Stimulated activated CD8-positive, alpha-beta memory T cell treated with anti-CD3 and anti-CD28 coated beads, Interleukin-12 subunit alpha, Interleukin-12 subunit beta, amount 100 ng/mL, for 24 hours (primary cell): Measurements from ENCODE around the gene KMT2C.
"Not testable (repeated sequence)": the region's sequence is repeated elsewhere in the genome, so short reads cannot be mapped to it uniquely, and the experiment has no call there.

Experiments
- DNase-seq: peaks from one replicate; pipeline ENCODE4 v3.0.0-alpha.2; 2020; ENCODE audit errors: extremely low read depth

KMT2C gene

DNA sequence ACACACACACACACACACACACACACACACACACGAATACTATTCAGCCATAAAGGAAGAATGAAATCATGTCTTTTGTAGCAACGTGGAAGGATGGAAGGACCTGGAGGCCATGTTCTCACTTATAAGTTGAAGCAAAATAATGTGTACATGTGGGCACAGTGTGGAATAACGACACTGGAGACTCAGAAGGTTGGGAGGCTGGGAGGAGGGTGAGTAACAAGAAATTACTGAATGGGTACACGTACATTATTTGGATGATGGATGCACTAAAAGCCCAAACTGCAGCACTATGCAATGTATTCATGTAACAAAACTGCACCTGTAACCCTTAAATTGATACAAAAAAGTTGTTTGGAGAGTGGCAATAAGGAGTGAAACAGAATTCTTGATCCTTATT, 32.1 kb downstream of the KMT2C start:
- DNase-seq = no peak

DNA sequence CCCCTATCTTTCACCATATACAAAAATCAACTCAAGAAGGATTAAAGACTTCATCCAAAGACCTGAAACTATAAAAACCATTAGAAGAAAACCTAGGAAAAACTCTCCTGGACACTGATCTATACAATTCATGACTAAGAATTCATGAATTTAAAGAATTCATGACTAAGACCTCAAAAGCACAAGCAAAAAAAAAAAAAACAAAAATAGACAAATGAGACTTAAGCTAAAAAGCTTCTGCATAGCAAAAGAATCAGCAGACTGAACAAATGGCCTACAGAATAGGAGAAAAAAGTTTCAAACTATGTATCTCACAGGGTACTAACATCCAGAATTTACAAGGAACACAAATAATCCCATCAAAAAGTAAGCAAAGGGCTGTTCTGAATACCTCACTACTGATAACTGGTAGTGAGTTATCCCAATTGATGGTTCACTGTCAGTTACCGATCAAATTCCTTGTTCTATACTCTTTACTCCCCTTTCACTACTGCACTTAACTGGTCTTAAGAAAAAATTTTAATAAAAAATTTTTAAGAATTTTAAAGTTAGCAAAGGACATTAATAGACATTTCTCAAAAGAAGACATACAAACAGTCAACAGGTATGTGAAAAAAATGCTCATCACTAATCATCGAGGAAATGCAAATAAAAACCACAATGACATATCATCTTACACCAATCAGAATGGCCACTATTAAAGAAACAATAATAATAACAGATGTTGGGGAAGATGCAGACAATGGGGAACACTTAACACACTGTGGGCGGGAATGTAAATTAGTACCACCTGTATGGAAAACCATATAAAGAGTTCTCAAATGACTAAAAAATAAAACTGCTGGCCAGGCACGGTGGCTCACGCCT, 33.2 kb downstream of the KMT2C start:
- DNase-seq = no peak

GRCh38 chr7:152399344-152399743, 36.5 kb downstream of the KMT2C start:
- DNase-seq = no peak

DNA sequence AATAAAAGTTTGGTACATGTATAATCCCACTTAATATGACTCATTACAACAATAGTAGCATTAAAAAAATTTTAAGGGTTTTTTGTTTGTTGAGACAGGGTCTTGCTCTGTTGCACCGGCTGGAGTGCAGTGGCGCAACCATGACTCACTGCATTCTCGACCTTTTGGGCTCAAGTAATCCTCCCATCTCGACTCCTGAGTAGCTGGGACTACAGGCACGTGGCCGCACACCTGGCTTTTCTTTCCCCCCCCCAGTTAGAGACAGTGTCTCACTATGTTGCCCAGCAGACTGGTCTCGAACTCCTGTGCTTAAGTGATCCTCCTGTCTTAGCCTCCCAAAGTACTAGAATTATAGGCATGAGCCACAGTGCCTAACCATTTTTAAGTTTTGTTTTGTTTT, 40.7 kb downstream of the KMT2C start:
- DNase-seq = no peak

- not testable (repeated sequence) for DNase-seq
Measured at GRCh38 chr7:152394214-152394613, 41.6 kb downstream of the KMT2C start.

DNA sequence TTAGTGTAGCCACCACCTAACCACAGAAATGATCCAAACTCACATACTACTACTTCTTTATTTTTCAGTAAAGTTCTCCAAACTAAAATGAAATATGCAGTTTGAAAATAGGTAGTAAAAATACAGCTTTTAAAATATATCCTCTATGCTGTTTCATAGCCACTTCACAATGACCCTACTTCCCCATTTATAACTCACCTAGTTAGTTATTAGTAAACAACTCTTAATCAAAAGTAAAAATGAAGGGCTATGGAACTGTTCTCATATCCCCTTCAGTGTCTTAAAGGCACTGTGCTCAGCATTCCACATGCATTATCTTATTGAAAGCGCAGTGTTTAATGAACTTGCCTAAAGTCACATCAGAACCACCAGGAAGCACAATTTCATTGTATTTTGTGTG, 43.5 kb downstream of the KMT2C start:
- DNase-seq = no peak

DNA sequence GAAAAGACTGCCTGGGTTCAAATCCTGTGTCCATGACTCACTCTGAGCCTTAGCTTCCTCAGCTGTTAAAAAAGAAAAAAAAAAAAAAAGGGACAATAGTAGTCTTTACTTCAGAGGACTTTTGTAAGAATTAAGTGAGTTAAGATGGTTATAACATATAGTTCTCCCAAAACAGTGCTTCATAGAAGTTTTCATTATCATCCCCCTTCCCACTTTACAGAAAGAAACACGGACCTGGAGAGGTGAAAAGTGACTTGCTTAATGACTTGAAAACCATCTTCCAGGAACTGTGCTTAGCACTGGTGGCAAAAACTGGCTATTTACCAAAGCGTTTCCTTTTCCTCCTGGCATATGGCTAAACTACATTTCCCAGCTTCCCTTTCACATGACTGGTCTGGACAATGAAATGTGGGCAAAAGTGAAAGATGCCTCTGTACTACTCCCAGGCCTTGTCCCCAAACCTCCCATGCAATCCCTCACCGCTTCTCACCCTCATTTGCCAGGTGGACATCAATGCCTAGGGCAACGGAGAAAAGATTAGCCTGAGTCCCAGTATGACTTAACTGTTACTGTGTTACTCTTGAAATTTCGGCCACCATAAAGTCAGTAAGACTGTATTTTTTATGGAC, 49.6 kb downstream of the KMT2C start:
- not testable (repeated sequence) for DNase-seq

GRCh38 chr7:152384235-152385200, 51.3 kb downstream of the KMT2C start:
- not testable (repeated sequence) for DNase-seq

- no peak for DNase-seq
Measured at GRCh38 chr7:152383341-152384234, 52.2 kb downstream of the KMT2C start.

- DNase-seq = no peak
Measured at GRCh38 chr7:152382244-152382643, 53.6 kb downstream of the KMT2C start.

GRCh38 chr7:152380931-152381578, 54.7 kb downstream of the KMT2C start:
- DNase-seq = not testable (repeated sequence)

DNA sequence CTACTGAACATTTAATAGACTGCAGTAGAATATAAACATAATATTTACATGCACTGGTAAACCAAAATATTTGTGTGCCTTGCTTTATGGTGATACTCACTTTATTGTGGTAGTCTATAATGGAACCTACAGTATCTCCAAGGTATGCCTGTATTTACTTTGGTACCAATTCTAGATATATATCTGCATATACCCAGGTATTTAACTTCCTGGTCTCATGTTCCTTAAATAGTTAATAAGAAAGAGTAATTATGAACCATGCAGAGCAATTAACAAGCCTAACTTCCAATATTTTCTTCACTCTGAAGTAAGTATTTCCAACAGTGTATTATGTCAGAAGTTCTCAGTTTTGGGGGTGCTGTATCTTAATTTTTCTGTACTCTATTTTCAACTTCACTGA, 57.3 kb downstream of the KMT2C start:
- DNase-seq = not testable (repeated sequence)

GRCh38 chr7:152376716-152377484, 58.9 kb downstream of the KMT2C start:
- DNase-seq = not testable (repeated sequence)

DNA sequence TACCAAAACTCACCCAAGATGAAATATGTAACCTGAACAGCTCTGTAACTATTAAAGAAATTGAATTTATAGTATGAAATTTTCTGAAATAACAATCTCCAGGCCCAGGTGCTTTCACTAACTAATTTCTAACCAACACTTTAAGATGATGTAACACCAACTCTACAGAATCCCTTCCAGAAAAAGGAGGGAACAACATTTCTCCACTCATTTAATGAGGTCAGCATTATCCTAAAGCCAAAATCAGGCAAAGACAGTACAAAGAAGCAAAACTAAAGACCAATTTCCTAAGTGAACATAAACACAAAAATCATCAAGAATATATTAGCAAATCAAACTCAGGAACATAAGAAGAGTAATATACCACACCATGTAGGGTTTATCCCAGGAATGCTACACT, 65.5 kb downstream of the KMT2C start:
- DNase-seq = no peak

DNA sequence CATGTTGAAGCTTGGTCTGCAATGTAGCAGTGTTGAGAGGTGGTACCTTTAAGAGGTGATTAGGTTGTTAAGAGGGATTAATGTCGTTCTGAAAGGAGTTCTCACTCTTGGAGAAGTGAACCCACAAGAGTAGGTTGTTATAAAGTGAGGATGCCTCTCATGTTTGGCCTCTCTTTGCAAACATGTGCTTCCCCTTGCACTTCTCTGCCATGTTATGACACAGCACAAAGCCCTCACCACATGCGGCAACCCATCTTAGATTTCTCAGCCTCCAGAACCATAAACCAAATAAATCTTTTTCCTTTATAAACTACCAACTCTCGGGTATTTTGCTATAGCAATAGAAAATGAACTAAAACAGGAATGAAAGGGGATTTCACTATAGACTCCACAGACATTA, 66.3 kb downstream of the KMT2C start:
- no peak for DNase-seq

- no peak for DNase-seq
Measured at GRCh38 chr7:152367170-152367569, 68.6 kb downstream of the KMT2C start.

- no peak for DNase-seq
Measured at GRCh38 chr7:152366662-152367061, 69.1 kb downstream of the KMT2C start.

- DNase-seq = no peak
Measured at GRCh38 chr7:152365982-152366603, 69.7 kb downstream of the KMT2C start.

DNA sequence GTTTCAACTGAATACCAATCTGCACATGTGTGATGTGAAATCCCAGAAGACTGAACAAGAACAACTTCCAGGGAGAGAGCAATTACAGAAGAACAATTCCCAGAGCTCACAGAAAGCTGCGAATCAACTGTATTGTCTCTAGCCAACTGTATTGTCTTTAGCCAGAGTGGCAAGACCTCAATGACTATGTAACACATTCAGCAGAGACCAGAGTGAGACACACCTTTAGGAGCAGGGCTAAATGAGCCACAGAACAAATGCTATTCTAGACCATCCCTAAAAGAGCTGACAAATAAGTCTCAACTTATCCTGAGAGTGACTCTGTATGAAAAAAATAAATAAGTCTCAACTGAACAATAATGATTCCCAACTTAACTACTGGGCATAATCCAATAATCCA, 72.0 kb downstream of the KMT2C start:
- DNase-seq = no peak
